ENCODE data around the gene ZP1. TPM values are rescaled to one million over a fixed set of nuclear protein-coding genes. Genes with fewer than 3 reads are reported as not detected.

Gene ZP1
- total and polyA plus RNA-seq, 2 of the 8 experiments (the other 6 are each of a cell fraction or from before 2014, with no cell fraction given): not detected

- TF ChIP-seq MAFK (IDR thresholded peaks at IDR 0.05; ENCODE audit: low read depth, low read length) (no peak), RXRA (IDR thresholded peaks at IDR 0.05; ENCODE audit: insufficient read depth, low read depth, low read length) (no peak), ATF2 (IDR thresholded peaks at IDR 0.05; ENCODE audit: low read length) (no peak), SUZ12 (IDR thresholded peaks at IDR 0.05; ENCODE audit: low read length) (no peak), KDM4A (IDR thresholded peaks at IDR 0.05; ENCODE audit: low read depth, low read length, severe bottlenecking) (no peak), CEBPB (IDR thresholded peaks at IDR 0.05; ENCODE audit: low read depth, low read length) (no peak), SP1 (IDR thresholded peaks at IDR 0.05; ENCODE audit: low read depth, low read length) (no peak)
Measured at GRCh38 chr11:60891103-60891741, 23.9 kb downstream of the ZP1 start (continued).
